Mesenchymal stem cell (in vitro differentiated cells and primary cell): ENCODE measurements around the gene LPCAT2.

ENCODE experiments used
- DNase-seq: peaks from one replicate; pipeline ENCODE4 v3.0.0-alpha.2; 2013
- H2AFZ ChIP-seq: one replicate; pipeline ENCODE4 v1.6.1; 2013; ENCODE audit warnings: low read depth, mild to moderate bottlenecking, control low read depth, inconsistent platforms, low read length, moderate library complexity
- H2AK5ac ChIP-seq: 2 replicates; pipeline ENCODE4 v1.6.1; 2013; ENCODE audit warnings: low read length, moderate library complexity, mild to moderate bottlenecking, inconsistent platforms; ENCODE audit not compliant: severe bottlenecking
- H2BK120ac ChIP-seq: one replicate; pipeline ENCODE4 v1.6.1; 2013; ENCODE audit warnings: low read depth, mild to moderate bottlenecking, inconsistent platforms, low read length, moderate library complexity
- H2BK12ac ChIP-seq, 2 experiments: one replicate each; pipeline ENCODE4 v1.6.1; 2013; ENCODE audit warnings: inconsistent platforms in 2 of 2, low read length in 2 of 2, mild to moderate bottlenecking in 2 of 2, moderate library complexity in 2 of 2, control low read depth in 1 of 2
- H2BK15ac ChIP-seq: one replicate; pipeline ENCODE4 v1.6.1; 2013; ENCODE audit warnings: mild to moderate bottlenecking, low read depth, inconsistent platforms; ENCODE audit not compliant: poor library complexity, severe bottlenecking
- H2BK5ac ChIP-seq: 2 replicates; pipeline ENCODE4 v1.6.1; 2013; ENCODE audit warnings: low read depth, mild to moderate bottlenecking, low read length, control low read depth, inconsistent platforms; ENCODE audit not compliant: poor library complexity, severe bottlenecking
- H3K14ac ChIP-seq, 2 experiments: one replicate each; pipeline ENCODE4 v1.6.1; 2013; ENCODE audit warnings: inconsistent platforms in 2 of 2, low read length in 2 of 2, control low read depth in 1 of 2, mild to moderate bottlenecking in 1 of 2, moderate library complexity in 1 of 2
- H3K18ac ChIP-seq, 2 experiments: one replicate each; pipeline ENCODE4 v1.6.1; 2013; ENCODE audit warnings: inconsistent platforms in 2 of 2, low read length in 2 of 2, control low read depth in 1 of 2, low read depth in 1 of 2, mild to moderate bottlenecking in 1 of 2
- H3K23ac ChIP-seq, 2 experiments: one replicate each; pipeline ENCODE4 v1.6.1; 2013; ENCODE audit warnings: inconsistent platforms in 2 of 2, low read length in 2 of 2, mild to moderate bottlenecking in 2 of 2, moderate library complexity in 2 of 2, control low read depth in 1 of 2
- H3K27ac ChIP-seq: 2 replicates; pipeline ENCODE4 v1.5.1; 2013; ENCODE audit warnings: mild to moderate bottlenecking, moderate library complexity, low read length, control low read depth, inconsistent platforms; ENCODE audit not compliant: poor library complexity, severe bottlenecking
- H3K27me3 ChIP-seq, 2 experiments: 2 replicates each; pipeline versions ENCODE4 v1.6.1 to v1.7.0; 2013; ENCODE audit warnings: low read length in 2 of 2, mild to moderate bottlenecking in 2 of 2, moderate library complexity in 2 of 2, control low read depth in 1 of 2, inconsistent platforms in 1 of 2; ENCODE audit not compliant: control insufficient read depth in 1 of 2, insufficient read depth in 1 of 2
- H3K36me3 ChIP-seq, 2 experiments: 2 replicates each; pipeline versions ENCODE4 v1.6.1 to v1.7.0; 2013; ENCODE audit warnings: low read length in 2 of 2, control low read depth in 1 of 2, inconsistent platforms in 1 of 2, low read depth in 1 of 2, mild to moderate bottlenecking in 1 of 2; ENCODE audit not compliant: insufficient read depth in 2 of 2, control insufficient read depth in 1 of 2
- H3K4ac ChIP-seq, 2 experiments: one replicate each; pipeline ENCODE4 v1.6.1; 2013; ENCODE audit warnings: inconsistent platforms in 2 of 2, low read length in 2 of 2, mild to moderate bottlenecking in 2 of 2, moderate library complexity in 2 of 2, control low read depth in 1 of 2, low read depth in 1 of 2
- H3K4me1 ChIP-seq: 2 replicates; pipeline ENCODE4 v1.6.1; 2013; ENCODE audit warnings: low read depth, low read length, control low read depth; ENCODE audit not compliant: control insufficient read depth, insufficient read depth
- H3K4me2 ChIP-seq: 2 replicates; pipeline ENCODE4 v1.6.1; 2013; ENCODE audit warnings: low read length, mild to moderate bottlenecking, inconsistent platforms; ENCODE audit not compliant: poor library complexity, severe bottlenecking
- H3K4me3 ChIP-seq, 2 experiments: 2 replicates each; pipeline versions ENCODE4 v1.5.1 to v1.7.0; 2013; ENCODE audit warnings: low read length in 2 of 2, mild to moderate bottlenecking in 2 of 2, control low read depth in 1 of 2, low read depth in 1 of 2; ENCODE audit not compliant: insufficient read depth in 1 of 2
- H3K79me1 ChIP-seq: replicated peaks from 2 replicates; pipeline ENCODE4 v1.6.1; 2013; ENCODE audit warnings: mild to moderate bottlenecking, control low read depth, low read length, inconsistent platforms; ENCODE audit not compliant: poor library complexity, severe bottlenecking
- H3K9ac ChIP-seq: 2 replicates; pipeline ENCODE4 v1.7.0; 2013; ENCODE audit warnings: mild to moderate bottlenecking, low read length, moderate library complexity
- H3K9me3 ChIP-seq: 2 replicates; pipeline ENCODE4 v1.7.0; 2013; ENCODE audit warnings: mild to moderate bottlenecking, low read length; ENCODE audit not compliant: control insufficient read depth
- H4K8ac ChIP-seq: one replicate; pipeline ENCODE4 v1.6.1; 2013; ENCODE audit warnings: inconsistent platforms, mild to moderate bottlenecking, low read length, moderate library complexity
- H4K91ac ChIP-seq: one replicate; pipeline ENCODE4 v1.6.1; 2013; ENCODE audit warnings: mild to moderate bottlenecking, low read length, inconsistent platforms
- WGBS: methylation state at CpG from one replicate; pipeline ENCODE4 v1.1.7; 2013; ENCODE audit warnings: mixed read lengths; 5-methylcytosine and 5-hydroxymethylcytosine counted together

Gene LPCAT2

DNA sequence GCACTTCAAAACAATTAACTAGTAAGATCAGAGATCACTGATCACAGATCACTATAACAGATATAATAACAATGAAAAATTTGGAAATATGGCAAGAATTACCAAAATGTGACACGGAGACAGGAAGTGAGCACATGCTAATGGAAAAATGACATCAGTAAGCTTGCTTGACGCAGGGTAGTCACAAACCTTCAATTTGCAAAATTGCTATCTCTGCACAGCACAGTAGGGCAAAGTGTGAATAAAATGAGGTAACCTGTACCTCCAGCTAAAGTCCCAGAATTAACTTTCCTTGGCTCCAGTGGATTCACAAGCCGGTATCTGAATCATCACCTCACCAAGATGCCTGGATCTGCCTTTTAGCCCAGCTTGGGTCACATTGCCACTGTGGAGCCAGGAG is 34.1 kb upstream of the LPCAT2 start:
- Histone ChIP-seq H3K4me1 (peaks cover 16% of the 10 kb centered on the region), H3K18ac (no peak overlapping the region), H4K8ac (no peak overlapping the region), H2AFZ (no peak overlapping the region), H3K14ac (no peak overlapping the region), H3K9ac (peak overlapping the region; percentile 87), H3K23ac (no peak overlapping the region), H3K4ac (no peak overlapping the region), H2BK15ac (no peak overlapping the region), H2BK5ac (no peak overlapping the region), H2BK120ac (no peak overlapping the region), H3K27me3 (no peaks in the 10 kb centered on the region), H4K91ac (no peak overlapping the region), H3K4me2 (no peak overlapping the region), H3K36me3 (no peaks in the 10 kb centered on the region), H2AK5ac (no peak overlapping the region), H3K9me3 (no peaks in the 10 kb centered on the region), H3K79me1 (no peaks in the 10 kb centered on the region), H3K4me3 (no peak overlapping the region), H2BK12ac (no peak overlapping the region), H3K27ac (no peak overlapping the region)
- no peak for DNase-seq
- 93% methylated on average over 3 of the region's 3 CpGs for WGBS

DNA sequence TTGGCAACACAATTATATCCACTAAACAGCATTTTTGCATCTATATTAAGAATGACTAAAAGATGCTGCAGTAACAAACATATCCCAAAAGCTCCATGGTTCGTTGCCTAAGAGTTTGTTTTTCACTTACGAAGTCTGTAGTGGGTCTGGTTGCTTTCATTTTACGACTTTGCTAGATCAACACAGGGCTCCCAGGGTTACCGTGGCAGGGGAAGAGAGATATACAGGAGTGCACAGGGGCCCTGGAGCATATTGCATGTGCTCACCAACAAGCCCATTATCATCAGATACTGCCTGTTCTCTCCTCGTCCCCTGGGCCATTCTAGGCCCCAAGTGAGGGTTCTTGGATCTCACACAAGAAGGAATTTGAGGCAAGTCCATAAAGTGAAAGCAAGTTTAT is 33.0 kb upstream of the LPCAT2 start:
- Histone ChIP-seq H3K27me3 (no peaks in the 10 kb centered on the region), H3K9ac (peak overlapping the region; percentile 87), H3K4me1 (peaks cover 15% of the 10 kb centered on the region), H3K79me1 (peaks cover 4% of the 10 kb centered on the region), H2BK120ac (no peak overlapping the region), H3K23ac (no peak overlapping the region), H4K91ac (no peak overlapping the region), H3K14ac (no peak overlapping the region), H3K4me2 (no peak overlapping the region), H4K8ac (peak overlapping the region; percentile 82), H3K4me3 (peak overlapping the region in 1 of 2 experiments; percentile 61), H3K4ac (no peak overlapping the region), H3K27ac (no peak overlapping the region), H2BK5ac (no peak overlapping the region), H3K18ac (no peak overlapping the region), H2BK15ac (no peak overlapping the region), H3K9me3 (no peaks in the 10 kb centered on the region), H2AFZ (no peak overlapping the region), H2BK12ac (no peak overlapping the region), H2AK5ac (no peak overlapping the region), H3K36me3 (peaks cover 0 to 4% of the 10 kb centered on the region in 2 experiments)
- peak; percentile 49 for DNase-seq
- WGBS: 41% methylated on average over 5 of the region's 5 CpGs

DNA sequence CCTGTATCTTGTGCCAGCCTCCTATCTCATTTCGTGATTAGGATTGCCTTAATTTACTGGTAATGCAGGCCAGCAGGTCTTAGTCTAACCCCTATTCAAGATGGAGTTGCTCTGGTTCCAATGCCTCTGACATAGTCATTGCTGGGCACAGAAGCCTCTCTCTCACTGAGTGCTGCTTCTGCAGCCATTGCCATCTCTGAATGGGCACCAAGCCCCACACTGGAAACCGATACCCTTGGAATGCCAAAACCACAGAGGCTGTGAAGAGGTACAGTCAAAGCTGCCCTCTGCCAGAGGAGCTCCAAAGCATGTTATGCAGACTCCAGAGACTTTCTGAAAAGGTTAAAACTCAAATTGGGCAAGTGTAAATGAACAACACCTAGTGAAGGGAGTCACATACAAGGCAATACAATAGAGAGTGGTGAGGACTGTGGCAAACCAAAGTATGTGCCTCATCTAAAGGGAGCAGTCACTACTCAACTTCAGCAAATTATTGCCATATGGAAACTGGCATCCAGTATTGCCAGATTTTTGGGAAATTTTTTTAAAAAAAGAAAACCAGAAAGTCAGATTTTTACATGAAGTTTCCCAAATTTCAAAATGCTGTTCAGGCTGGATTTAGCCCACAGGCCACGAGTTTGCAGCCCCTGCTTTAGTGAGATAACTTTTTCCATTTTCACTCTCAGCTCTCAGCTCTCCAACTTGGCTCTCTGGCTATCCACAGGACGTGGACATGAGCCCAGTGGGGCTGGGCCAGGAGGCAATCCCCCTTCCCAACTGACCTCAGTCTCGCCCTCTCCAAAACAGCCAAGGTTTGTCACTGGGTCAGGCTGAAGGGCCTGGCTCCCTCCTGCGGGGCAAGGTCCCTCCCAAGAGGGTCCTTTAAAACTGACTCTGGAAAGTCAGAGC is 32.0 kb upstream of the LPCAT2 start:
- peak overlapping the region; percentile 87 for H3K9ac ChIP-seq
- no peaks in the 10 kb centered on the region for H3K27me3 ChIP-seq
- H3K14ac ChIP-seq: no peak overlapping the region
- peak overlapping the region in 1 of 2 experiments; percentile 77 for H3K4me3 ChIP-seq
- H3K4ac ChIP-seq: peak overlapping the region in 1 of 2 experiments; percentile 20
- H4K91ac ChIP-seq: peak overlapping the region; percentile 76
- H3K9me3 ChIP-seq: no peaks in the 10 kb centered on the region
- H3K23ac ChIP-seq: no peak overlapping the region
- H3K4me2 ChIP-seq: no peak overlapping the region
- no peak overlapping the region for H2BK5ac ChIP-seq
- H3K27ac ChIP-seq: no peak overlapping the region
- peaks cover 15% of the 10 kb centered on the region for H3K4me1 ChIP-seq
- H2BK15ac ChIP-seq: peak overlapping the region; percentile 31
- H3K79me1 ChIP-seq: peaks cover 6% of the 10 kb centered on the region
- DNase-seq: no peak
- H2AFZ ChIP-seq: no peak overlapping the region
- H3K18ac ChIP-seq: peak overlapping the region in 1 of 2 experiments; percentile 0
- H2AK5ac ChIP-seq: peak overlapping the region; percentile 33
- no peak overlapping the region for H2BK120ac ChIP-seq
- H2BK12ac ChIP-seq: peak overlapping the region in 1 of 2 experiments; percentile 54
- 86% methylated on average over 6 of the region's 6 CpGs for WGBS
- no peak overlapping the region for H4K8ac ChIP-seq
- H3K36me3 ChIP-seq: peaks cover 0 to 13% of the 10 kb centered on the region in 2 experiments

DNA sequence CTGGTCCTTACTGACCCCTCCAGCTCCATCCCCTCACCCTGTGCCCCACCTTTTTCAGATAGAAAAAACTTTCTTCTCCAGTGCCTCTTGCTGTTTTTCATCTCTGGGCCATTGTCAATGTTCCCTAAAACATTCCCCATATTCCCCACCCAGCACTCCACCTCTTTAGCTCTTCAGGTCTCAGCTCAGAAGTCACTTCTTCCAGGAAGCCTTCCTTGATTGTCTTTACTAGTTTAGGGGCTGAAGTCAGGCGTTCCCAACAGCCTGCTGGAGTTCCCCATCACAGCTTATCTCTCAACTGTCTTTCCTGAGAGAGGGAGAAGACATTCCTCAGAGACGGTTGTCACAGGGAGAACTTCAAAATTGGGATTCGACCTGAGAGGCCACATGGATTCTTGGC is 31.1 kb upstream of the LPCAT2 start:
- Histone ChIP-seq H3K4ac (peak overlapping the region in 1 of 2 experiments; percentile 57), H2AFZ (no peak overlapping the region), H3K14ac (no peak overlapping the region), H2BK12ac (peak overlapping the region in 1 of 2 experiments; percentile 45), H4K91ac (no peak overlapping the region), H3K4me2 (no peak overlapping the region), H2AK5ac (peak overlapping the region; percentile 21), H3K18ac (no peak overlapping the region), H2BK15ac (no peak overlapping the region), H3K23ac (no peak overlapping the region), H3K79me1 (peaks cover 9% of the 10 kb centered on the region), H3K4me3 (peak overlapping the region in 1 of 2 experiments; percentile 77), H3K27me3 (no peaks in the 10 kb centered on the region), H3K9ac (peak overlapping the region; percentile 87), H2BK120ac (no peak overlapping the region), H3K4me1 (peaks cover 12% of the 10 kb centered on the region), H4K8ac (no peak overlapping the region), H3K9me3 (no peaks in the 10 kb centered on the region), H3K27ac (no peak overlapping the region), H3K36me3 (peaks cover 3 to 22% of the 10 kb centered on the region in 2 experiments), H2BK5ac (no peak overlapping the region)
- 56% methylated on average over 3 of the region's 3 CpGs for WGBS
- no peak for DNase-seq
